Hematopoietic multipotent progenitor cell treated with erythropoietin and hydrocortisone succinate and interleukin-3 and kit ligand, for 8 days (in vitro differentiated cells): ENCODE measurements around the gene NDST1.

Experiments used
- DNase-seq: peaks from one replicate; pipeline ENCODE4 v3.0.0-alpha.2; 2015

Gene NDST1

GRCh38 chr5:150489360-150490295, 18.3 kb upstream of the NDST1 start:
- no peak for DNase-seq

DNA sequence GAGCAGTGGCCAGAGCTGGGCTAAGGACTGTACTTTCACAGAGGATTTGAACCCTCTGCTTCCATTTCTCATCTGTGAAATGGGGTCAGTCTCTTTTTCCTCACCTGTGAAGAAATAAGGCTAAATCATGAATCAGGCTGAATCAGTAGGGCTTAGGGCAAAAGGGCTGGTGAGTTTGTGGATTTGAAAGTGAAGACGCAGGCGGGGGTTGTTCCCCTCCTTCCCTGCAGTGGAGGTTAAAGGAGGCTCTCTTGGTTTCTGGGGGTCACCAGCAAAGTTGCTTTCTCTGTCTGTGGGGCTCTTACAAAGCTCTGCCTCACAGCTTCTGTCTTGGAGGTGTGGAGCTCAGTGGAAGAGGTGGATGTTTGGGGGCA, 17.6 kb upstream of the NDST1 start:
- DNase-seq: no peak

DNA sequence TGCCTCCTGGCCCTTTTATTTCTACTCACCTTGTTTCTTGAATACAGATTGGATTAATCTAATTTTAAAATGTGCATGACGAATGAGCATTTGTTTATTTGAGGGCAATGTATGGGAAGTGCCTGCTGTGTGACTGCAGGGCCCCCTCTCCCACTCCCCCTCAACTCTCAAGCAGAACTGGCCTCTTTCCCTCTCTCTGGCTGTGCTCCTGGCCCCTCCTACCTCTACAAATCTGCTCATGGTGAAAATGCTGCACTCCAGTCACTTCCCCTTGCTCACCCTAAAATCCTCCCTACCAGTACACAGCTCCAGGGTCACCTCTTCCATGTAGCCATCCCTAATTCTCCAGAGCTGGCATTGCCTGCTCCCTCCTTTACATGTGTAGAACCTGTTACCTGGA, 17.2 kb upstream of the NDST1 start:
- no peak for DNase-seq

DNA sequence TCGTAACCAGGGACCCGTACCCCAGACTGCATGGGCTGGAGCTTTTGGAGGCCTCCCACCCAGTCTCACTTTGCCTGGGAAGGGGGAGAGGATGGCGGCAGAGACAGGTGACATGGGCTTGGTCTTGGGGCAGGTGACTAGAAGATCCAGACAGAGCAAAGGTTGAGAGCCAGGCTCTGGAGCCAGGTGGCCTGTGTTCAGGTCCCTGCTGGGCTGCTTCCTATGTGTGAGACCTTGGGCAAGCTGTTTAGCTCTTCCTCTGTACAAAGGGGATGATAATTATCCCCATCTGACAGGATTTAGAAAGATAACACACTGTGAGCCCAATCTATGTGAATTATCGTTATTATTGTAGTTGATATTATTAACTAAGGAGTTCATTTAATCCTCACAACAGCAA, 16.1 kb upstream of the NDST1 start:
- no peak for DNase-seq

GRCh38 chr5:150492621-150493020, 15.3 kb upstream of the NDST1 start:
- DNase-seq: no peak

GRCh38 chr5:150496098-150496497, 11.8 kb upstream of the NDST1 start:
- DNase-seq: no peak

- DNase-seq: no peak
Measured at GRCh38 chr5:150496534-150496933, 11.4 kb upstream of the NDST1 start.

- no peak for DNase-seq
Measured at GRCh38 chr5:150497274-150497988, 10.5 kb upstream of the NDST1 start.

DNA sequence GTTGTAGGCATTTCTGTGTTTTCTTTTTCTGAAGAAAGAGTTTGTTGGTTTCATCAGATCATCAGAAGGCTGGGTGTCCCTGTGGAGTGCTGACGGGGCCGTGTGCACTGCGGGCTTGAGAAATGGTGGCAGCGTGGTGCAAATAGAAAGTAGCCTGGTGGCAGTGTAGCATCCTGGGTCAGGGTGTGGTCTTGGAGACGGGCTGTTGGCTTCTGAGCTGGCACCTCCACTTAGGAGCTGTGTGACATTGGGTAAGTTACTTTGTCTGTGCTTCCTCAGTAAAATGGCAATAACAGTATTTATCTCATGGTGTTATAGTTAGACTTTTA, 10.0 kb upstream of the NDST1 start:
- DNase-seq: no peak

DNA sequence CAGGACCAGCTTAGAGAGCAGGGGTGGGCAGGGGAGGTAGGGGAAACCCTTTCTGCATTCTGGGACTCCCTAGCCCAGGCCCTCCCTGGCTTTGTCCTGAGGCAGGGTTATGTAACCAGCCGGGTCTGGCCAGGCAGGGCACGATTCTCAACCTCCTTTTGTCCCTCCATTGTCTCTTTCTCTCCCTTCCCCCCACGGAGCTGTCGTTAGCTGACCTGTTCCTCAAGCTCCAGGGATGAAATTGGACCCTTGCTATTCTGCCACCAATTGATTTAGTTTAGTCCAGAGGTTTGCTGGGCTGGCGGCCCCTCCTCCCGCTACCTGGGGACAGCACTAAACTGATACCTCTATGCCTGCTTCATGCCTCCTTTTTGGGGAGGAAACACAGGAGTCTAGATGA, 9.4 kb upstream of the NDST1 start:
- no peak for DNase-seq

DNA sequence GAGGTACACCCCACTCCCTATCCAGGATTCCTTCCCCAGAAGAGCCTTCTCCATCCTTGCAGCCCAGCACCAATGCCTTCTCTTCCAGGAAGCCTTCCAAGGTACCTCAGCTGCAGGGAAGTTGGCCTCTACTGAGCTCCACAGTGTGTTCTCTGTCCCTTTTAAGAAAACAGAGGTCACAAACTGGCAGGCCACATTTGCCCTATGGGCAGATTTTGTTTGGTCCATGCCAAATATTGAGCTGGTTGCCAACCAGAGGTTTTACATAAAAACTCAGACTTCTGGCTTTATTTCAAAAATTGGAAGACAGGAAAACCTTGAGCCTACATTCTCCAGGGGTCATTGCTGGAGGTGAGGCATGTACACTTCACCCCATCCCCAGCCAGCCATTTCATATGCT, 9.0 kb upstream of the NDST1 start:
- no peak for DNase-seq

GRCh38 chr5:150499437-150499956, 8.4 kb upstream of the NDST1 start:
- peak; percentile 32 for DNase-seq

DNA sequence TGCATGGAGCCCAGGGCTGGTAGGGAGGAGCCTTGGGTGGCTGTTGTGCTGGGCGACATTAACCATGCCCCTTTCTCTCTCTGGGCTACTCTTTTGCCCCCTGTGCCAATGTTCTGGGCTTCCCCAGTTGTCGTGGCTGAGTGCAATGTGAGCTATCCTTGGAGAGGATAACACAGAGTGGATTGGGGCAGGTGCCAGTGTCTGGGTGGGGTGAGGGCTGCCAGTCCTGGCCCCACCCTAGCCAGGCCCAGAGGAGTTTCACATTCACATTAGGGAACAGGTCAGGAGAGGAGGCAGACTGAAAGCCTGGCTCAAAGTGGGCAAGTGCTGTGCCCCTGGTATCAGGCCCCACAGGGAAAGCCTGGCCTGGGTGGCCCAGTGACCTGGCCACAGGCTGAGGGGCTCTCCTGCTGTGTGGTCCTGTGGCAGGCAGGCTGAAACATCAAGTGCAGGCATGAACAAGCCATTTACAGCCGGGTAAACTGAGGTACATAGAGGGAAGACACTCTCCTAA, 7.5 kb upstream of the NDST1 start:
- no peak for DNase-seq

DNA sequence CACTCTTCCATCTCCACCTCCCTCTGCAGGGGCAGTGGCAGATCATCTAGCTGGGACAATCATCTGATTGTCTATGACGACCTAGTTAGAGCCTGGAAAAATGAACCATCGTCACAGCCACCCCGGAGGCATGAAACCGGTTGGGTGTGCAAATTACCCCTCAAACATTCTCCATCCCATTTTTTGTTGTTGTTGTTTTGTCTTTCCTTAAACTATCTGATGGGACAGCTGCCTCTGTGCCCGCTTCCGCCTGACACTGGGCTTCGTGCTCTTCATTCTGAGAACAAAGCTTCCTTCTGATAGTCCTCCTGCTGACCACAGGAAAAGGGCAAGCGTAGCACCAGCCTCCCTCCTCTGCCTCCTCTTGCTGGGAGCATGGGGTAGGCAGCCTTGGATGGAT, 7.0 kb upstream of the NDST1 start:
- no peak for DNase-seq

DNA sequence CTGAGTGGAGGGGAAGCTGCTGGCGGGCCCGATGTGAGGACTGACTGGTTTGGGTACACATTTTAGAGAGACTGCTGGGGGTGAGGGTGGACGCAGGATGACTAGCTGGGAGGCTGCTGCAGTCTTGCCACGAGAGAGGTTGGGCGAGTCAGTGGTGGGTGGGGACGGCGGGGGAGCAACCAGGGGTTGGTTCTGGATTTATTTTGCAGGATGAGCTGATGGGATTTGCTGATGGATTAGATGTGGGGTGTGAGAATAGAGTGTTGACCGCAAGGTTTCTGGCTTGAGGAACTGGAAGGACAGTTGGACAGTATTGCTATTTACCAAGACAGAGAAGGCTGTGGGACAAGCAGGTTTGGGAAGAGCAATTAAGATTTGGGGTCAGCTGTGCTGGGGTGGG, 5.8 kb upstream of the NDST1 start:
- no peak for DNase-seq

- DNase-seq: no peak
Measured at GRCh38 chr5:150502847-150503246, 5.1 kb upstream of the NDST1 start.

DNA sequence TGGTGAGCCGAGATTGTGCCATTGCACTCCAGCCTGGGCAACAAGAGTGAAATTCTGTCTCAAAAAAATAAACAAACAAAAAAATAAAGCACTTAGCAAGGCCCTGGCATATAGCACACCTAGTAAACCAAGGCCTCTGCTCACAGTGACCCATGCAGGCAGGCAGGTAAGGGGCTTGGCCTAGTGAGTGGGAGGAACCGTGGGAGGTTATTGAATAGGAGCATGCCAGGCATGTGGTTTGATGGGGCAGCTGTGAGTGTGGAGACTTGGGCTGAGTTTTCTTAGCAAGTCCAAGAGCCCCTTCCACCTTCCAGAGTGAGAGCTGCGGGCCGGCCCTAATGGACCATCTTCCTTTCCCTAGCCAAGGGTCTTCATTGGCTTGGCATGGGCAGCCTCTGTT, 4.5 kb upstream of the NDST1 start:
- no peak for DNase-seq

DNA sequence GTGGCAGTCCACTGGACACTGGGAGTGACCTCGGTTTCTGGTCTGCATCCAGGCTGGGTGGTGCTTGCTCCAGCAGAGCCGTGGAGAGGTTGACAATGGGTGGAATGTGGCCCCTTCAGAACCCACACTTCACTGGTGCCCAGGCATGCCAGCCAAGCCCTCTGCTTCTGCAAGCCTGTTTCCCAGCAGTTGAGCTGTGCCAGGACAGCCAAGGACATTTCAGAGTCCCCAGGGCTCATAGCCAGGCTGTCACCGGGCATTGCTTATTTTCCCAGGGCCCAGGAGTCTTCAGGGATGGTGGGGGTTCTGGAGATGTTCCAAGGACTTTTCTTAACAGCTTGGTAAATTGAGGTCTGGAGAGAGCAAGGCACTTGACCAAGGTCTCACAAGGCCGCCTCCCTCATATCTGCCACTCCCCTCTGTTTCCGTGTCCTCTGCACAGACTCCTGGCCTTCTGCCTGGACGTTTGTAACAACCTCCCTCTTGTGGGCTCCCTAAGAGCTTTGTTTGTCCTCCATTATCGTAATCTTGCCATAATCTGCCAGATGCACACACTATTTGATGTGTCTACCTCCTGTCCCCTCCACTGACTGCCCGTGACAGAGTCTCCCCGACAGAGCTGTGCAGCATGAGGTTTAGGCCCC, 3.8 kb upstream of the NDST1 start:
- DNase-seq: peak; percentile 85

DNA sequence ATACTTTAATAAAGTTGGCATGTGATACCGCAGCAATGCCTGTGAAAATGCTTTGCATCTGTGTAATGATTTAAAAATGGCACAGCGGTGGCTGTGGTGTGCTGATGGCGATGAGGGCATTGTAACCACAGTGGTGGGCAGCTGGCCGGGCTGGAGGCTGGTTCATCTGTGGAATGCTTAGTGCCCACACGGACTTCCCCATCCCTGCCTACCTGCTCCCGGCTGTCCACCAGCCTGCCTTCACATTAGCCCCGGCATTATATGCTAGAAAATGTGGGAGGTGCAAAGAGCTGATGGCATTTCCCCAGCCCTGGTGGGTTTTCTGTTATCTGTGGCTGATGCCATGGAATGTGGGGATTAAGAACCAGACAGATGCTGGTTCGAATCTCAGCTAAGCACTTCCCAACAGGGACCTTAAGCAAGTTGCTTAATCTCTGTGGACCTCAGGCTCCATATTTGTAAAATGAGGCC, 2.9 kb upstream of the NDST1 start:
- DNase-seq: no peak

DNA sequence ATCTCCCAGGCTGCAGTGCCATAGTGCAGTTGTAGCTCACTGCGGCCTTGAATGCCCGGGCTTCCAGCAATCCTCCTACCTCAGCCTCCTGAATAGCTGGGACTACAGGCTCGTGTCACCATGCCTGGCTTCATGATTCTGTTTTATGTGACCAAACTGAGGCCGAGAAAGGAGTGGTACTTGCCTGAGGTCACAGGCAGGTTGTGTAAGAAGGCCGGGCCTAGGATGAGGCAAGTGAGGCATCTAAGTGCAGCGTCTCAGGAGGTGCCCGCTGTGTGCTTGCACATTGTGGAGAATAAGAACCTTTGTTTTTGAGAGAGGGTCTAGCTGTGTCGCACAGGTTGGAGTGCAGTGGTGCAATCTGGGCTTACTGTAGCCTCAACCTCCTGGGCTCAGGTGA, 2.1 kb upstream of the NDST1 start:
- DNase-seq: no peak

DNA sequence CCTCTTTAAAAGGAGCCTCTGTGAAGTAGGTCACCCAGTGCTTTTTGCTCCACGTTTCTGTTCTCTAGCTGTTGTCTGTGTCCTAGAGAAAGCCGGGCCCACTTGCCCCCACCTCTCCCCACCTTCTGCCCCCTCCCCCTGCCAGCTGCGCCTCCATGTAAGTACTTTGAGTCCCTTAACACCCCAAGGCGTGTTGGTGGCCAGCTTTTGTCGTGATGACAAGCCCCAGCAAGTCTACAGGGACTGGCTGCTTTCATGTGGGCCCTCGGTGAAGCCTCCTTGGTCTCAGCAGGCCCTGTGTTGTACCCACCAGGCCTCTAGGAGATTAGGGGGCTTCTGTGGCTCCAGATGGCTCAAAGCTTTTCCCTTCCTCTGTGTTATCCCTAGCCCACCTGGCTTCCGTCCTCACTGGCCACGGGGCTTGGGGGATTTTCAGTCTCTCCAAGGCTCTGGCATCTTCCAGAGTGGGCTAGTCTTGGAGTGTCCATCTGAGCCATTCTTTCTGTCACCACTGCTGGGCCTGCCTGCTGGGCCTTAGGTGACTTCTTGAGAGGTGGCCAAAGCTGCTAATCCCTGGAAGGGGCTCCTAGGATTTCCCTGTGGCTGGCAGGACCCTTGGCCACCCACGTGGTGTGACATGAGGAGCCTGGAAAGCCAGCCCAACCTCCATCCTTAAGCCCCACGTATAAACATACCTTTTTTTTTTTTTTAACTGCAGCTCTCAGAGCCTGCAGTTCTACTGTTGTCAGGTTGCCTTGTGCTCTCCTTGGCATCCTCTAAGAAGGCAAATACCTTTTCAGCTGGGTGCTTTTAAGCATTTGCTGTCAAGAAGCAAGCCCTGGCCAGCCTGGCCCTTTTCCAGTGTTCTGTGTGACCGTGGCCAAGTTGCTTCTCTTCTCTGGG, 1.1 kb upstream of the NDST1 start:
- DNase-seq: no peak

DNA sequence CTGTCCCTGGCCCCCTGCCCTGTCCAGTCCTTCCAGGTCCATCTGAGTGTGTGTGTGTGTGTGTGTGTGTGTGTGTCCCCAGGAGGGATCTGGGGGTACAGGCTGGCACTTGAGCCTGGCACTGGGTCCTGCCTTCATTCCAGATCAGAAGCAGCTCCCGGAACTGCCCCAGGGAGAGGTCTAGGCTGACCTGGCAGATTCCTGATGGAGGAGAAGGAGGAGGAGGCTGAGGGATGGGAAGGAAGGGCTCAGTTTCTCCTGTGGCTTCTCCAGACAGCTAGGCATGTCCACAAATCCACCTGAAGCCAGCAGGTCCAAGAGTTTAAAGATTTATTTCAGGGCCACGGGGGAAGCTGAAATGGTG, 328 bp downstream of the NDST1 start:
- DNase-seq: no peak
